Measurements from ENCODE around the gene ADRB2.

- TF ChIP-seq POLR2A (IDR thresholded peaks at IDR 0.05): no peak
- no peak for TF ChIP-seq CTCF (IDR thresholded peaks at IDR 0.05)
Measured at GRCh38 chr5:148796936-148797335, 29.5 kb upstream of the ADRB2 start.
